Measurements from ENCODE around the gene RWDD2A.
A peak's percentile ranks its signal among the peaks of the same experiment; 100 is the strongest.

Gene RWDD2A

GRCh38 chr6:83192871-83193746 is at the start of gene RWDD2A, which contains the start of gene PGM3:
Gene RWDD2A, plus strand, starts transcription at chr6:83193357. Its CDS starts 1,095 bp downstream, at chr6:83194452.
Gene PGM3, minus strand, starts transcription at chr6:83193265. Its CDS starts 2,253 bp downstream, at chr6:83191012.
- Mint-ChIP-seq H3K36me3 (peaks cover 6% of the 10 kb centered on the region), H3K27me3 (no peaks in the 10 kb centered on the region), H3K4me3 (peak within 1 kb of the TSS; percentile 88), H3K9me3 (no peaks in the 10 kb centered on the region), H3K27ac (peak within 1 kb of the TSS; percentile 82), H3K4me1 (peaks cover 9% of the 10 kb centered on the region)
- peak; percentile 99 for ATAC-seq

- no peak overlapping the region for H3K27ac Mint-ChIP-seq
- no peaks in the 10 kb centered on the region for H3K27me3 Mint-ChIP-seq
- H3K4me3 Mint-ChIP-seq: no peak overlapping the region
- H3K9me3 Mint-ChIP-seq: no peaks in the 10 kb centered on the region
- no peaks in the 10 kb centered on the region for H3K4me1 Mint-ChIP-seq
- peaks cover 40% of the 10 kb centered on the region for H3K36me3 Mint-ChIP-seq
- no peak for ATAC-seq
These were observed 42.0 kb upstream of the RWDD2A start for GRCh38 chr6:83151114-83151513.

GRCh38 chr6:83152913-83153312 is 40.2 kb upstream of the RWDD2A start:
- ATAC-seq: no peak
- no peak overlapping the region for H3K4me3 Mint-ChIP-seq
- no peak overlapping the region for H3K27ac Mint-ChIP-seq
- no peaks in the 10 kb centered on the region for H3K4me1 Mint-ChIP-seq
- no peaks in the 10 kb centered on the region for H3K9me3 Mint-ChIP-seq
- peaks cover 40% of the 10 kb centered on the region for H3K36me3 Mint-ChIP-seq
- no peaks in the 10 kb centered on the region for H3K27me3 Mint-ChIP-seq

GRCh38 chr6:83153883-83154521 is 39.2 kb upstream of the RWDD2A start:
- Mint-ChIP-seq H3K4me3 (no peak overlapping the region), H3K27me3 (no peaks in the 10 kb centered on the region), H3K4me1 (no peaks in the 10 kb centered on the region), H3K36me3 (peaks cover 38% of the 10 kb centered on the region), H3K27ac (no peak overlapping the region), H3K9me3 (no peaks in the 10 kb centered on the region)
- no peak for ATAC-seq

GRCh38 chr6:83155794-83156193 is 37.4 kb upstream of the RWDD2A start:
- Mint-ChIP-seq H3K27me3 (no peaks in the 10 kb centered on the region), H3K27ac (no peak overlapping the region), H3K4me1 (no peaks in the 10 kb centered on the region), H3K4me3 (no peak overlapping the region), H3K9me3 (no peaks in the 10 kb centered on the region), H3K36me3 (peaks cover 39% of the 10 kb centered on the region)
- no peak for ATAC-seq

- no peak overlapping the region for H3K4me3 Mint-ChIP-seq
- ATAC-seq: no peak
- H3K27ac Mint-ChIP-seq: no peak overlapping the region
- no peaks in the 10 kb centered on the region for H3K4me1 Mint-ChIP-seq
- peaks cover 35% of the 10 kb centered on the region for H3K36me3 Mint-ChIP-seq
- no peaks in the 10 kb centered on the region for H3K27me3 Mint-ChIP-seq
- H3K9me3 Mint-ChIP-seq: no peaks in the 10 kb centered on the region
These were observed 33.0 kb upstream of the RWDD2A start for GRCh38 chr6:83160167-83160566.

GRCh38 chr6:83167726-83168278 is 25.4 kb upstream of the RWDD2A start:
- H3K4me1 Mint-ChIP-seq: no peaks in the 10 kb centered on the region
- H3K4me3 Mint-ChIP-seq: no peak overlapping the region
- no peak for ATAC-seq
- no peaks in the 10 kb centered on the region for H3K27me3 Mint-ChIP-seq
- peaks cover 66% of the 10 kb centered on the region for H3K36me3 Mint-ChIP-seq
- no peak overlapping the region for H3K27ac Mint-ChIP-seq
- H3K9me3 Mint-ChIP-seq: no peaks in the 10 kb centered on the region

- no peak for ATAC-seq
- Mint-ChIP-seq H3K4me1 (no peaks in the 10 kb centered on the region), H3K27me3 (no peaks in the 10 kb centered on the region), H3K36me3 (peaks cover 66% of the 10 kb centered on the region), H3K9me3 (no peaks in the 10 kb centered on the region), H3K4me3 (no peak overlapping the region), H3K27ac (no peak overlapping the region)
These were observed 24.6 kb upstream of the RWDD2A start for GRCh38 chr6:83168556-83168955.

- no peaks in the 10 kb centered on the region for H3K9me3 Mint-ChIP-seq
- H3K4me1 Mint-ChIP-seq: no peaks in the 10 kb centered on the region
- no peaks in the 10 kb centered on the region for H3K27me3 Mint-ChIP-seq
- peaks cover 67% of the 10 kb centered on the region for H3K36me3 Mint-ChIP-seq
- no peak overlapping the region for H3K4me3 Mint-ChIP-seq
- no peak overlapping the region for H3K27ac Mint-ChIP-seq
- ATAC-seq: no peak
These were observed 24.1 kb upstream of the RWDD2A start for GRCh38 chr6:83169106-83169505.

- Mint-ChIP-seq H3K27me3 (no peaks in the 10 kb centered on the region), H3K4me3 (no peak overlapping the region), H3K27ac (no peak overlapping the region), H3K9me3 (no peaks in the 10 kb centered on the region), H3K4me1 (no peaks in the 10 kb centered on the region), H3K36me3 (peaks cover 69% of the 10 kb centered on the region)
- no peak for ATAC-seq
These were observed 23.6 kb upstream of the RWDD2A start for GRCh38 chr6:83169511-83169910.

GRCh38 chr6:83176246-83176645 is 16.9 kb upstream of the RWDD2A start:
- Mint-ChIP-seq H3K4me1 (no peaks in the 10 kb centered on the region), H3K9me3 (no peaks in the 10 kb centered on the region), H3K27me3 (no peaks in the 10 kb centered on the region), H3K4me3 (no peak overlapping the region), H3K27ac (no peak overlapping the region), H3K36me3 (peaks cover 57% of the 10 kb centered on the region)
- ATAC-seq: no peak

GRCh38 chr6:83180426-83180950 is 12.7 kb upstream of the RWDD2A start:
- no peak for ATAC-seq
- H3K27me3 Mint-ChIP-seq: no peaks in the 10 kb centered on the region
- no peak overlapping the region for H3K27ac Mint-ChIP-seq
- H3K4me3 Mint-ChIP-seq: no peak overlapping the region
- peaks cover 69% of the 10 kb centered on the region for H3K36me3 Mint-ChIP-seq
- H3K9me3 Mint-ChIP-seq: no peaks in the 10 kb centered on the region
- no peaks in the 10 kb centered on the region for H3K4me1 Mint-ChIP-seq

- H3K4me1 Mint-ChIP-seq: no peaks in the 10 kb centered on the region
- ATAC-seq: no peak
- H3K9me3 Mint-ChIP-seq: no peaks in the 10 kb centered on the region
- H3K27ac Mint-ChIP-seq: no peak overlapping the region
- H3K36me3 Mint-ChIP-seq: peaks cover 65% of the 10 kb centered on the region
- no peak overlapping the region for H3K4me3 Mint-ChIP-seq
- no peaks in the 10 kb centered on the region for H3K27me3 Mint-ChIP-seq
These were observed 11.0 kb upstream of the RWDD2A start for GRCh38 chr6:83182114-83182513.

GRCh38 chr6:83183082-83183828 is 9.9 kb upstream of the RWDD2A start:
- Mint-ChIP-seq H3K27ac (no peak overlapping the region), H3K4me1 (no peaks in the 10 kb centered on the region), H3K9me3 (no peaks in the 10 kb centered on the region), H3K4me3 (no peak overlapping the region), H3K36me3 (peaks cover 54% of the 10 kb centered on the region), H3K27me3 (no peaks in the 10 kb centered on the region)
- ATAC-seq: no peak

- ATAC-seq: no peak
- no peaks in the 10 kb centered on the region for H3K9me3 Mint-ChIP-seq
- no peaks in the 10 kb centered on the region for H3K27me3 Mint-ChIP-seq
- no peaks in the 10 kb centered on the region for H3K4me1 Mint-ChIP-seq
- no peak overlapping the region for H3K27ac Mint-ChIP-seq
- H3K4me3 Mint-ChIP-seq: no peak overlapping the region
- H3K36me3 Mint-ChIP-seq: peaks cover 52% of the 10 kb centered on the region
These were observed 8.1 kb upstream of the RWDD2A start for GRCh38 chr6:83185096-83185495.
